Measurements from ENCODE around the gene GPC3. TPM values are rescaled to one million over a fixed set of nuclear protein-coding genes. Genes with fewer than 3 reads are reported as not detected.

Gene GPC3
- polyA plus RNA-seq, 3 donors = not detected

- intact Hi-C loops (cut with micrococcal nuclease) = no loop called here
- WGBS (ENCODE audit: insufficient coverage) = no CpG with 5 or more reads among the region's 3 CpGs
- Mint-ChIP-seq H3K36me3 (no peaks in the 10 kb centered on the region), H3K4me1 (peaks cover 6% of the 10 kb centered on the region), H3K9me3 (peaks cover 0 to 4% (median 0%) of the 10 kb centered on the region in 7 donors), H3K27me3 (ENCODE audit: low read depth in 3 of 3) (peaks cover 0 to 5% (median 2%) of the 10 kb centered on the region in 3 donors), H3K4me3 (no peak overlapping the region), H3K27ac (no peak overlapping the region)
- no peak for DNase-seq
- H3K9ac ChIP-seq (ENCODE audit: insufficient read depth, low read length, poor library complexity, severe bottlenecking) = no peak overlapping the region
- no peak overlapping the region for H3K27ac ChIP-seq (ENCODE audit: low read depth in 1 of 2, low read length in 2 of 2)
- no peak overlapping the region for H3K4me2 ChIP-seq (replicated peaks; ENCODE audit: extremely low read depth, low read length, poor library complexity, severe bottlenecking)
- no peaks in the 10 kb centered on the region for H3K4me1 ChIP-seq (ENCODE audit: control insufficient read depth in 1 of 2, insufficient read depth in 2 of 2, low read length in 2 of 2)
- peaks cover 0 to 12% of the 10 kb centered on the region in 2 donors for H3K27me3 ChIP-seq (ENCODE audit: control insufficient read depth in 2 of 2, insufficient read depth in 2 of 2, low read length in 2 of 2)
- no peaks in the 10 kb centered on the region for H3K9me3 ChIP-seq (replicated peaks in 1 of 2; ENCODE audit: control insufficient read depth in 1 of 2, insufficient read depth in 1 of 2, low read length in 2 of 2)
- TF ChIP-seq CTCF (IDR thresholded peaks at IDR 0.05) = no peak
- H2AFZ ChIP-seq (ENCODE audit: insufficient read depth, low read depth, low read length, poor library complexity, severe bottlenecking) = no peak overlapping the region
- H4K20me1 ChIP-seq (ENCODE audit: insufficient read depth, low read length) = no peaks in the 10 kb centered on the region
- H3K79me2 ChIP-seq (ENCODE audit: insufficient read depth, low read length) = no peaks in the 10 kb centered on the region
- no peaks in the 10 kb centered on the region for H3K36me3 ChIP-seq (replicated peaks in 1 of 2; ENCODE audit: control insufficient read depth in 1 of 2, insufficient read depth in 2 of 2, low read length in 2 of 2)
- H3K4me3 ChIP-seq (replicated peaks in 1 of 3; ENCODE audit: low read depth in 2 of 3, low read length in 3 of 3) = no peak overlapping the region
Measured at GRCh38 chrX:133810925-133811324, 174.5 kb downstream of the GPC3 start.

GRCh38 chrX:133804072-133804471, 181.3 kb downstream of the GPC3 start:
- intact Hi-C loops (cut with micrococcal nuclease) = no loop called here

More at GRCh38 chrX:133804072-133804471, 181.3 kb downstream of the GPC3 start:
- H3K9me3 Mint-ChIP-seq = peaks cover 0 to 4% (median 0%) of the 10 kb centered on the region in 7 donors
- Histone ChIP-seq H3K79me2 (ENCODE audit: insufficient read depth, low read length) (no peaks in the 10 kb centered on the region), H2AFZ (ENCODE audit: insufficient read depth, low read depth, low read length, poor library complexity, severe bottlenecking) (no peak overlapping the region), H4K20me1 (ENCODE audit: insufficient read depth, low read length) (no peaks in the 10 kb centered on the region), H3K9ac (ENCODE audit: insufficient read depth, low read length, poor library complexity, severe bottlenecking) (no peak overlapping the region), H3K27ac (ENCODE audit: low read depth in 1 of 2, low read length in 2 of 2) (no peak overlapping the region), H3K4me3 (replicated peaks in 1 of 3; ENCODE audit: low read depth in 2 of 3, low read length in 3 of 3) (no peak overlapping the region), H3K9me3 (replicated peaks in 1 of 2; ENCODE audit: control insufficient read depth in 1 of 2, insufficient read depth in 1 of 2, low read length in 2 of 2) (no peaks in the 10 kb centered on the region), H3K36me3 (replicated peaks in 1 of 2; ENCODE audit: control insufficient read depth in 1 of 2, insufficient read depth in 2 of 2, low read length in 2 of 2) (no peaks in the 10 kb centered on the region), H3K27me3 (ENCODE audit: control insufficient read depth in 2 of 2, insufficient read depth in 2 of 2, low read length in 2 of 2) (peaks cover 0 to 8% of the 10 kb centered on the region in 2 donors), H3K4me2 (replicated peaks; ENCODE audit: extremely low read depth, low read length, poor library complexity, severe bottlenecking) (no peak overlapping the region), H3K4me1 (ENCODE audit: control insufficient read depth in 1 of 2, insufficient read depth in 2 of 2, low read length in 2 of 2) (no peaks in the 10 kb centered on the region)
- no peak overlapping the region for H3K27ac Mint-ChIP-seq
- peaks cover 3% of the 10 kb centered on the region for H3K4me1 Mint-ChIP-seq
- no peak overlapping the region for H3K4me3 Mint-ChIP-seq
- DNase-seq = no peak
- H3K36me3 Mint-ChIP-seq = no peaks in the 10 kb centered on the region
- WGBS (ENCODE audit: insufficient coverage) = 93% methylated on average over 2 of the region's 6 CpGs
- no peak for TF ChIP-seq CTCF (IDR thresholded peaks at IDR 0.05)
- H3K27me3 Mint-ChIP-seq (ENCODE audit: low read depth in 3 of 3) = peaks cover 0 to 11% (median 0%) of the 10 kb centered on the region in 3 donors
